Neural cell (in vitro differentiated cells): ENCODE data around the gene FURIN.

ENCODE experiments used
- CTCF ChIP-seq: fragments of 450-650 bp; IDR thresholded peaks from 2 replicates; pipeline ENCODE4 v1.5.1; 2014; ENCODE audit warnings: antibody characterized with exemption, mild to moderate bottlenecking, moderate library complexity; ENCODE audit not compliant: poor library complexity, severe bottlenecking
- EZH2 ChIP-seq: fragments of 200-600, 300-800 bp; shearing (Covaris generic), sonication (generic); IDR thresholded peaks from 2 replicates; pipeline ENCODE4 v1.6.1; 2014; ENCODE audit warnings: antibody characterized with exemption, low read length, borderline replicate concordance, mild to moderate bottlenecking; ENCODE audit not compliant: insufficient read depth, poor library complexity, severe bottlenecking
- POLR2AphosphoS5 ChIP-seq: IDR thresholded peaks from 2 replicates; pipeline ENCODE4 v1.6.1; 2012
- RAD21 ChIP-seq: fragments of 450-650 bp; conservative IDR thresholded peaks from 2 replicates; pipeline ENCODE4 v1.6.1; 2014; ENCODE audit warnings: antibody characterized with exemption, mild to moderate bottlenecking, moderate library complexity

- TF ChIP-seq POLR2AphosphoS5 (no peak), CTCF (no peak), EZH2 (no peak), RAD21 (no peak)
Measured at GRCh38 chr15:90823455-90823974, 44.9 kb upstream of the FURIN start.
